ENCODE data around the gene CCDC15. TPM values are rescaled to one million over a fixed set of nuclear protein-coding genes. Genes with fewer than 3 reads are reported as not detected.

Gene CCDC15
- total RNA-seq, 1 donor from 2014 or later, result 3.2 TPM

- Mint-ChIP-seq H3K4me1 (ENCODE audit: unreplicated experiment) (no peaks in the 10 kb centered on the region), H3K36me3 (peaks cover 11% of the 10 kb centered on the region), H3K4me3 (no peak overlapping the region), H3K27ac (no peak overlapping the region), H3K9me3 (peaks cover 8% of the 10 kb centered on the region), H3K27me3 (no peaks in the 10 kb centered on the region)
- DNase-seq (ENCODE audit: extremely low spot score, unreplicated experiment), result no peak
- no peak for TF ChIP-seq CTCF (conservative IDR thresholded peaks at IDR 0.05)
These were observed 47.2 kb downstream of the CCDC15 start for GRCh38 chr11:125001079-125001778.

GRCh38 chr11:125001849-125002248, 47.8 kb downstream of the CCDC15 start:
- H3K27me3 Mint-ChIP-seq, result no peaks in the 10 kb centered on the region
- H3K27ac Mint-ChIP-seq, result no peak overlapping the region
- H3K36me3 Mint-ChIP-seq, result peaks cover 15% of the 10 kb centered on the region
- DNase-seq (ENCODE audit: extremely low spot score, unreplicated experiment), result no peak
- no peak overlapping the region for H3K4me3 Mint-ChIP-seq
- H3K9me3 Mint-ChIP-seq, result peaks cover 8% of the 10 kb centered on the region
- TF ChIP-seq CTCF (conservative IDR thresholded peaks at IDR 0.05), result no peak
- no peaks in the 10 kb centered on the region for H3K4me1 Mint-ChIP-seq (ENCODE audit: unreplicated experiment)

- Mint-ChIP-seq H3K9me3 (peaks cover 8% of the 10 kb centered on the region), H3K27me3 (no peaks in the 10 kb centered on the region), H3K36me3 (peaks cover 15% of the 10 kb centered on the region), H3K4me3 (no peak overlapping the region), H3K4me1 (ENCODE audit: unreplicated experiment) (no peaks in the 10 kb centered on the region), H3K27ac (no peak overlapping the region)
- DNase-seq (ENCODE audit: extremely low spot score, unreplicated experiment), result no peak
- TF ChIP-seq CTCF (conservative IDR thresholded peaks at IDR 0.05), result no peak
These were observed 51.5 kb downstream of the CCDC15 start for GRCh38 chr11:125005491-125005890.

GRCh38 chr11:125016413-125016812, 62.4 kb downstream of the CCDC15 start:
- H3K9me3 Mint-ChIP-seq, result peaks cover 5% of the 10 kb centered on the region
- no peak for DNase-seq (ENCODE audit: extremely low spot score, unreplicated experiment)
- H3K4me1 Mint-ChIP-seq (ENCODE audit: unreplicated experiment), result no peaks in the 10 kb centered on the region
- no peaks in the 10 kb centered on the region for H3K36me3 Mint-ChIP-seq
- H3K27ac Mint-ChIP-seq, result no peak overlapping the region
- H3K27me3 Mint-ChIP-seq, result no peaks in the 10 kb centered on the region
- TF ChIP-seq CTCF (conservative IDR thresholded peaks at IDR 0.05), result no peak
- H3K4me3 Mint-ChIP-seq, result no peak overlapping the region

GRCh38 chr11:125020342-125020741, 66.3 kb downstream of the CCDC15 start:
- H3K4me3 Mint-ChIP-seq, result no peak overlapping the region
- H3K36me3 Mint-ChIP-seq, result no peaks in the 10 kb centered on the region
- H3K27me3 Mint-ChIP-seq, result no peaks in the 10 kb centered on the region
- no peak for DNase-seq (ENCODE audit: extremely low spot score, unreplicated experiment)
- H3K9me3 Mint-ChIP-seq, result no peaks in the 10 kb centered on the region
- no peaks in the 10 kb centered on the region for H3K4me1 Mint-ChIP-seq (ENCODE audit: unreplicated experiment)
- H3K27ac Mint-ChIP-seq, result no peak overlapping the region
- no peak for TF ChIP-seq CTCF (conservative IDR thresholded peaks at IDR 0.05)

Measured in type B pancreatic cell (in vitro differentiated cells).